ENCODE data around the gene RNF212. TPM values are rescaled to one million over a fixed set of nuclear protein-coding genes. Genes with fewer than 3 reads are reported as not detected.

RNF212 gene
- total and polyA plus RNA-seq, 2 donors (not counting 3 experiments of a cell fraction or from before 2014, with no cell fraction given): 2.3 to 2.8 TPM

DNA sequence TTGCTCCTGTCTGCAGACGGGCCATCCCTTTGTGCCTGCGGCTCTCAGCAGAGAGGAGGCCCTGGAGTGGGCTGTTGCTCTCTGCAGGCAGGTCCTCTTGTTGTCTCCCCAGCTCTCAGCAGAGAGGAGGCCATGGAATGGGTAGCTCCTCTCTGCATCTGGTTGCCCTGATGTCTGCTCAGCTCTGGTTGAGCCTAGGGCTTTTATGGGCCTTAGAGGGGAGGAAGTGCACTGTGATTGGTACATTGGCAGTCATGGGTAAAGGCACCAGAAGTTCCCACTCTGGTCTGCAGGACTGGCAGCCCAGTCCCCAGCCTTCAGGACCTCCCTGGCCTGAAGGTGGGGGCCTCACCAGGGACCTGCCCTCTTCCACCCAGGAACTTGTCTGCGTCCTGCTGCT, 37.5 kb upstream of the RNF212 start:
- no peak overlapping the region for H3K4me2 ChIP-seq (ENCODE audit: insufficient read depth, low read length)
- H4K20me1 ChIP-seq (replicated peaks; ENCODE audit: control insufficient read depth, extremely low read depth, insufficient read depth, low read length): no peaks in the 10 kb centered on the region
- TF ChIP-seq CTCF (IDR thresholded peaks at IDR 0.05; ENCODE audit: extremely low read depth in 1 of 2, insufficient read depth in 1 of 2, low read depth in 1 of 2, low read length in 2 of 2): no peak
- no peak for TF ChIP-seq FOS (IDR thresholded peaks at IDR 0.05; ENCODE audit: borderline replicate concordance, insufficient read depth, low read length)
- TF ChIP-seq MYC (IDR thresholded peaks at IDR 0.05; ENCODE audit: low read depth, low read length): no peak
- TF ChIP-seq JUN (IDR thresholded peaks at IDR 0.05; ENCODE audit: borderline replicate concordance, insufficient read depth, insufficient read length, low read depth): no peak
- TF ChIP-seq MAX (IDR thresholded peaks at IDR 0.05; ENCODE audit: insufficient read depth, insufficient read length): no peak
- TF ChIP-seq GATA2 (IDR thresholded peaks at IDR 0.05; ENCODE audit: insufficient read depth, insufficient read length, low read depth, low read length): no peak
- no peak for TF ChIP-seq POLR2AphosphoS5 (IDR thresholded peaks at IDR 0.05; ENCODE audit: insufficient read depth, low read depth, low read length)
- no peak for TF ChIP-seq POLR2A (IDR thresholded peaks at IDR 0.05; ENCODE audit: low read depth, low read length)
- no peak for TF ChIP-seq EZH2 (IDR thresholded peaks at IDR 0.05; ENCODE audit: borderline replicate concordance, low read depth, low read length, severe bottlenecking)
- H3K27ac ChIP-seq (ENCODE audit: insufficient read depth, low read depth, low read length): no peak overlapping the region
- H3K9me1 ChIP-seq (replicated peaks; ENCODE audit: control insufficient read depth, extremely low read depth, insufficient read depth, low read length): no peaks in the 10 kb centered on the region
- H3K79me2 ChIP-seq (ENCODE audit: control insufficient read depth, insufficient read depth, low read length): no peaks in the 10 kb centered on the region
- H3K9me3 ChIP-seq (replicated peaks; ENCODE audit: control insufficient read depth, insufficient read depth, low read length): no peaks in the 10 kb centered on the region
- ChIA-PET CTCF (interaction anchor here (1.4 kb wide), 1 partner anchor 20 kb away, joined by 6 read pairs; no protein-coding TSS in a partner anchor), POLR2A (no interaction called here)
- H3K4me3 ChIP-seq (replicated peaks in 1 of 3; ENCODE audit: insufficient read depth in 1 of 3, low read depth in 1 of 3, low read length in 3 of 3): no peak overlapping the region
- no TSS peak for BruUV-seq (replicated peaks)
- H3K4me1 ChIP-seq (ENCODE audit: control insufficient read depth, extremely low read depth, insufficient read depth, low read length): no peaks in the 10 kb centered on the region
- H3K27me3 ChIP-seq (ENCODE audit: control insufficient read depth in 2 of 2, insufficient read depth in 2 of 2, low read length in 2 of 2): no peaks in the 10 kb centered on the region
- FAIRE-seq (no peak), DNase-seq (ENCODE audit: low read depth, low spot score) (no peak)
- H3K9ac ChIP-seq (replicated peaks; ENCODE audit: extremely low read depth, insufficient read depth, low read length): no peak overlapping the region
- intact Hi-C loops (cut with micrococcal nuclease): no loop called here
- dilution Hi-C loops (cut with MboI; ENCODE audit: extremely low pct_ligation_motif_present, low sequenced_read_pairs): no loop called here
- no peak overlapping the region for H2AFZ ChIP-seq (ENCODE audit: low read depth, low read length)
- no peaks in the 10 kb centered on the region for H3K36me3 ChIP-seq (ENCODE audit: control insufficient read depth in 2 of 2, extremely low read depth in 1 of 2, insufficient read depth in 2 of 2, low read length in 2 of 2)
